ENCODE data around the gene CCDC185.

DNA sequence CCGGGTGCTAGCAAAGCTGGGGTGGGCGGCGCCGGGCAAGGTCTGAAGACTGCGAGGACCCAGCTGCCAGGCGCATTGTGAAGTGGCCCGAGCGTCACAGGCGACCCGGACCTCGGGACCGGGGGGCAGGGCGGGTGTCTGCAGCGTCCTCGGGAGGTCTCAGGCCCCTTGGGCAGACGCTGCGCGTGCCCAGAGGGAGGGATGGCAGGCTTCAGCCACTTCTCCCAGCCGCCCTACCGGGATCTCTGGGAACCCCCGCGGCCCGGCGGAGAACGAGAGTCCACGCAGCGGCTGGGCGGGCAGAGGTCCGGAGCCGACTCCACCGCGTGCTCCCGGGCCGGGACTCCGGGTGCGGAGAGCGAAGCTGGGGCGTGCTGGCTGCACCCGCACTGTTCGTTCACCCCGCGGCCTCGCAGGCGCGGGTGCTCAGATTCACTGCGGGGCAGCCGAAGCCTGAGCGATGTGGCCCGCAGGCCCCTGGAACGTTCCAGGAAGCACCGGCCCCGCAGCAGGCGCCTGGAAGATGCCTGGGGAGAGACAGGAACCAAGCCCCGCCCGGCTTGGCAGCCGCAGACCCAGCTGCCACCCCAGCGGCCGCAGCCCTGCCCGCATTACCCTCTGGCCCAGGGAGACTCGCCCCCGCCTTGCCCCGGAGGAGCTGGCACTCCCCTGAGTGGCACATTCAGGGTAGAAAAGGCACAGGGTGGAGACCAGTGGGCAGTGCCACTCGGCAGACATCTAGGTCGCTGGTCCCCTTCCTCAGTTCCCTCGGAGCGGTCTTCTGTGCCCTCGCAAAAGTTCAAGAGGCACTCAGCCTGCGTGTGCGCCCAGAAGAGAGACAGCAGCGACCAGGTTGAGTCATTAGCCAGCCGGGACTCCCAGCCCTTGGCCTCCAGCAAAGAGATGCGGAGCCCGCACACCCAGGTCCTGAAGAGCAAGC lies at the start of gene CCDC185:
- TF ChIP-seq EZH2 (IDR thresholded peaks at IDR 0.05; ENCODE audit: insufficient read depth, poor library complexity, severe bottlenecking) = no peak
- TF ChIP-seq EZH2phosphoT487 (IDR thresholded peaks at IDR 0.05; ENCODE audit: insufficient read depth, low read depth) = no peak
